Subcutaneous abdominal adipose tissue (tissue), 5 donors: Measurements from ENCODE around the gene FYB1.

Experiments used
- H3K27ac ChIP-seq: one replicate; pipeline ENCODE4 v1.7.0; 2013; ENCODE audit warnings: low read depth, mild to moderate bottlenecking, inconsistent platforms, low read length, moderate library complexity
- H3K27me3 ChIP-seq, 5 donors: one replicate each; pipeline ENCODE4 v1.7.0; 2013; ENCODE audit warnings: low read length in 5 of 5, inconsistent platforms in 1 of 5; ENCODE audit not compliant: control insufficient read depth in 5 of 5, insufficient read depth in 4 of 5
- H3K36me3 ChIP-seq, 5 donors: one replicate each; pipeline ENCODE4 v1.7.0; 2013; ENCODE audit warnings: low read length in 5 of 5; ENCODE audit not compliant: control insufficient read depth in 5 of 5, insufficient read depth in 5 of 5
- H3K4me1 ChIP-seq, 5 donors: one replicate each; pipeline ENCODE4 v1.7.0; 2013; ENCODE audit warnings: low read length in 5 of 5, mild to moderate bottlenecking in 3 of 5, moderate library complexity in 1 of 5; ENCODE audit not compliant: control insufficient read depth in 5 of 5, insufficient read depth in 5 of 5
- H3K4me3 ChIP-seq, 5 donors: one replicate each; pipeline ENCODE4 v1.7.0; 2013; ENCODE audit warnings: low read length in 5 of 5, low read depth in 1 of 5
- H3K9ac ChIP-seq, 5 donors: one replicate each; pipeline ENCODE4 v1.7.0; 2013; ENCODE audit warnings: low read length in 5 of 5, mild to moderate bottlenecking in 4 of 5, moderate library complexity in 3 of 5
- H3K9me3 ChIP-seq, 5 donors: one replicate each; pipeline ENCODE4 v1.7.0; 2013; ENCODE audit warnings: low read length in 5 of 5; ENCODE audit not compliant: control insufficient read depth in 5 of 5
- donor health status: healthy.
- donor health status: healthy.
- donor health status: healthy.
- donor health status: healthy.
- donor health status: healthy.

FYB1 gene

GRCh38 chr5:39076101-39076756 lies 143.1 kb downstream of the FYB1 start:
- no peak overlapping the region for H3K27ac ChIP-seq
- H3K9me3 ChIP-seq: no peaks in the 10 kb centered on the region
- H3K4me1 ChIP-seq: peaks cover 0 to 29% (median 27%) of the 10 kb centered on the region in 5 donors
- no peaks in the 10 kb centered on the region for H3K36me3 ChIP-seq
- H3K27me3 ChIP-seq: no peaks in the 10 kb centered on the region
- H3K9ac ChIP-seq: no peak overlapping the region
- H3K4me3 ChIP-seq: no peak overlapping the region

DNA sequence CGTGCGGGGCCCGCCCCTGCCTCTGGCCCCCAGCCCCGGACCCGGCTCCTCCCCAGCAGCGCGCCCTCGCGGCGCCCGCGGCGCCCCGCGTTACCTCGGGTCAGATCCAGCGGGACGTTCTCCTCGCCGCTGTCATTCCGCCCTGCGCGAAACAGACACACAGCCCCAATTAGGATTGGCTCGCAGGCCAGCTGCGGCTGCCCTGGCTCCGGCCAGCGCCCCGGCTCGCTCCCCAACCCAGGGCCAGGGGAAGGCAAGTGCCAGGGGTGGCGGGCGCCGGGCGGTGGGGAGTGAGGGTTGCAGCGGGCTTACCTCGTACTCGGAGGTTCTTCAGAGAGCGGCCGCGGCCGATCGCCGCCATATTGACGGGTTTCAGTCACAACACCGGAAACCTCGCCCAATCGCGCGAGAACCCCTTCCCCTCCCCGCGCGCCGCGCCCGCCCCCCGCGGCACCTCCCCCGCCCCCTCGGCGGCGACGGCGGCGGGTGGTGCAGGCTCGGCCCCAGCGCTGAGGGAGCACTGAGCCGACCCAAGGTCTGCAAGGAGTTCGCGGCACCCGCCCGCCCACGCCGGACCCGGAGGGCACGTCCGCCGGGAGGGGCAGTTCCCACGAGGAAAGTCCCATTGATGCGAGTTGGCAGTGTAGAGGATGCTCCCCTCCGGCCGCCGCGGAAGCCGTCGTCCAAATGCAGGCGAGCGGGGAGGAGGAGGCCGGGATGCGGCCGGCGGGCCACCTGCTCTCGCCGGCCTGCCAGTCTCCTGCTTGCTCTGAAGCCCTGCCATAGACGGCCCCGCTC lies 145.1 kb downstream of the FYB1 start, which contains the start of gene RICTOR:
RICTOR (minus strand) TSS at position 383 of the 798 bp plus-strand sequence; CDS start at position 361, 22 bp downstream.
- no peaks in the 10 kb centered on the region for H3K27me3 ChIP-seq
- H3K9me3 ChIP-seq: no peaks in the 10 kb centered on the region
- no peaks in the 10 kb centered on the region for H3K36me3 ChIP-seq
- peak within 1 kb of the TSS; percentile 92 for H3K27ac ChIP-seq
- H3K9ac ChIP-seq: peak within 1 kb of the TSS; percentile 41 to 99 (median 94)
- H3K4me3 ChIP-seq: peak within 1 kb of the TSS; percentile 85 to 96 (median 89)
- H3K4me1 ChIP-seq: peaks cover 0 to 29% (median 23%) of the 10 kb centered on the region in 5 donors

DNA sequence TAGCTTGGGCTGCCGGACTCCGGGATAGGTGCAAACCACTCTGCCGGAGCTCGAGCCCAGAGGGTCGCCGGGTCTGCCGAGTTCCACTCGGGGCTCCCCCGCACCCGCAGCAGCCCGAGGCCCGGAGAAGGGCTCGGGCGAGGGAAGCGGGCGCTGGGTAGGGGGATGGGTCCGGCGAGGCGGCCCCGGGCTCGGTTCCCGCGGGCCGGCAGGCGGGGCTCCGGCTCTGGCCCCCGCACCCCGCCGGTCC lies 145.7 kb downstream of the FYB1 start:
- H3K4me3 ChIP-seq: peak overlapping the region; percentile 82 to 96 (median 89)
- no peaks in the 10 kb centered on the region for H3K9me3 ChIP-seq
- H3K36me3 ChIP-seq: peaks cover 0 to 3% (median 0%) of the 10 kb centered on the region in 5 donors
- peak overlapping the region; percentile 21 to 98 (median 88) for H3K9ac ChIP-seq
- no peaks in the 10 kb centered on the region for H3K27me3 ChIP-seq
- peak overlapping the region; percentile 92 for H3K27ac ChIP-seq
- H3K4me1 ChIP-seq: peaks cover 0 to 29% (median 23%) of the 10 kb centered on the region in 5 donors

- Histone ChIP-seq H3K27me3 (no peaks in the 10 kb centered on the region), H3K4me3 (peak overlapping the region; percentile 82 to 96 (median 89)), H3K4me1 (peaks cover 0 to 29% (median 23%) of the 10 kb centered on the region in 5 donors), H3K9me3 (no peaks in the 10 kb centered on the region), H3K36me3 (peaks cover 0 to 6% (median under 1%) of the 10 kb centered on the region in 5 donors), H3K27ac (peak overlapping the region; percentile 92), H3K9ac (peak overlapping the region; percentile 21 to 98 (median 88))
These were observed 146.2 kb downstream of the FYB1 start for GRCh38 chr5:39072925-39073766.

DNA sequence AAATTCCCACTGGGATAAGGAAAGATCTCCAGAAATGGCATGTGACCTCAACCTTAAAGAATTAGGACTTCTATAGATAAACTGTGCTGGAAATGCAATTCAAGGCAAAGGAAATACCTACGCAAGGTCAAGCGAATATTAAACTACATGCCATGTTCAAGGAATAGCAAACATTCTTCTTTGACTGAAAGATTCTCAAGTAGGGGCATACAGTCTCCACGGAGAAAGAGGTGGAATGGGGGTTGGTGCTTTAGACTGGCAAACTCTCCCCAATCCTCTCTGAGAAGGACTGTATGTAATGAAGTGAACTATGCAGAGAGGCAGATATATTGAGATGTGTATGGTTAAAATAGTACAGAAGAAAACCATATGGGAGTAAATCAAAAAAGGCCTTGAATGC lies 151.3 kb downstream of the FYB1 start:
- H3K27me3 ChIP-seq: no peaks in the 10 kb centered on the region
- no peak overlapping the region for H3K27ac ChIP-seq
- peaks cover 3 to 20% (median 11%) of the 10 kb centered on the region in 5 donors for H3K36me3 ChIP-seq
- H3K4me3 ChIP-seq: no peak overlapping the region
- H3K9me3 ChIP-seq: peaks cover 0 to 7% (median 0%) of the 10 kb centered on the region in 5 donors
- peaks cover 0 to 16% (median 9%) of the 10 kb centered on the region in 5 donors for H3K4me1 ChIP-seq
- no peak overlapping the region for H3K9ac ChIP-seq

- Histone ChIP-seq H3K27ac (no peak overlapping the region), H3K9ac (no peak overlapping the region), H3K27me3 (no peaks in the 10 kb centered on the region), H3K36me3 (peaks cover 3 to 20% (median 11%) of the 10 kb centered on the region in 5 donors), H3K9me3 (peaks cover 0 to 7% (median 0%) of the 10 kb centered on the region in 5 donors), H3K4me1 (peaks cover 0 to 7% (median 4%) of the 10 kb centered on the region in 5 donors), H3K4me3 (no peak overlapping the region)
These were observed 154.9 kb downstream of the FYB1 start for GRCh38 chr5:39064450-39064849.

DNA sequence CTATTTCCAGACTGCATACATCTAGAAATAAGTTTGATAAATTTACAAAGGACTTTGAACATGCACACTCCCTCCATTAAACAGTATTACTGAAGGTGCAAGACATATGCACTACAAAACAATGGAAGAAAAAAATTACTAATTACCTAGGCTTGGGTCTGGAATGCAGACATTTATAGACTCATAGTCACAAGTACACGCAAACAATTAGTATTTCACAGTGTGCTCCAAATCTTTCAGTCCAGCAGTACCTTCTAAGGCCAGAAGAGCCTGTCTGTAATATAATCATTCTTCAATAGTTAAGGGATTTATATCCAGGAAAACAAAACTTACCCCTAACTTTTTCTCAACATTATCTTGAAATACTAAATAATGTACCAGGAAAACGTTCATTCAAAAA lies 156.3 kb downstream of the FYB1 start:
- H3K4me1 ChIP-seq: peaks cover 0 to 20% (median 16%) of the 10 kb centered on the region in 5 donors
- no peaks in the 10 kb centered on the region for H3K27me3 ChIP-seq
- peaks cover 0 to 7% (median 0%) of the 10 kb centered on the region in 5 donors for H3K9me3 ChIP-seq
- no peak overlapping the region for H3K4me3 ChIP-seq
- no peak overlapping the region for H3K9ac ChIP-seq
- H3K36me3 ChIP-seq: peaks cover 3 to 14% (median 9%) of the 10 kb centered on the region in 5 donors
- no peak overlapping the region for H3K27ac ChIP-seq

GRCh38 chr5:39062530-39062929 lies 156.8 kb downstream of the FYB1 start:
- Histone ChIP-seq H3K27ac (no peak overlapping the region), H3K9ac (no peak overlapping the region), H3K27me3 (no peaks in the 10 kb centered on the region), H3K4me1 (peaks cover 0 to 25% (median 16%) of the 10 kb centered on the region in 5 donors), H3K9me3 (peaks cover 0 to 7% (median 0%) of the 10 kb centered on the region in 5 donors), H3K36me3 (peaks cover 3 to 14% (median 8%) of the 10 kb centered on the region in 5 donors), H3K4me3 (no peak overlapping the region)

- Histone ChIP-seq H3K9ac (no peak overlapping the region), H3K9me3 (peaks cover 0 to 7% (median 0%) of the 10 kb centered on the region in 5 donors), H3K4me3 (no peak overlapping the region), H3K27ac (no peak overlapping the region), H3K4me1 (peaks cover 0 to 25% (median 16%) of the 10 kb centered on the region in 5 donors), H3K36me3 (peaks cover 3 to 12% (median 8%) of the 10 kb centered on the region in 5 donors), H3K27me3 (no peaks in the 10 kb centered on the region)
These were observed 157.3 kb downstream of the FYB1 start for GRCh38 chr5:39062104-39062503.
